Stimulated activated CD4-positive, alpha-beta T cell treated with anti-CD3 and anti-CD28 coated beads, Interleukin-4, amount 100 ng/mL, for 24 hours (primary cell): Measurements from ENCODE around the gene MPHOSPH8.
"Not testable (repeated sequence)": the region's sequence is repeated elsewhere in the genome, so short reads cannot be mapped to it uniquely, and the experiment has no call there.

Experiments used
- DNase-seq: peaks from one replicate; pipeline ENCODE4 v3.0.0-alpha.2; 2020

The MPHOSPH8 gene

GRCh38 chr13:19635926-19636325 is 2.5 kb downstream of the MPHOSPH8 start:
- not testable (repeated sequence) for DNase-seq

DNA sequence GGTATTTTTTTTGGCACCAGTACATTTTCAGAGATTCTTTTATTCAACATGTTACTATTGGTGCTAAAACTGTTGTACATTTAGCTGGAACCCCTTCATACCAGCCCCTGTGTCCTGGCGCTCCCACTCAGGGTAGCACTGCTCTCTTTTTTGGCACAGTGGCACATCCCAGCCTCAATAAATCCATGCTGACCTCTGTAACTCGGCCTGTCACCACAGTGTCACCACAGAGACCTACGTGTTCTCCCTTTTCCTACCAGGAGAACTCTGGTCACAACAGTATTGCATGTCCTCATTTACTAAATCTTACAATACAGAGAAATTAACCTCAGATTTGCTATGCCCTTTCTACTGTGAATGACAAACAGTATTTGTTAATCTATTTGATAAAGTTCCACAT is 10.2 kb downstream of the MPHOSPH8 start:
- DNase-seq: no peak

- DNase-seq: no peak
Measured at GRCh38 chr13:19645000-19645399, 11.5 kb downstream of the MPHOSPH8 start.

DNA sequence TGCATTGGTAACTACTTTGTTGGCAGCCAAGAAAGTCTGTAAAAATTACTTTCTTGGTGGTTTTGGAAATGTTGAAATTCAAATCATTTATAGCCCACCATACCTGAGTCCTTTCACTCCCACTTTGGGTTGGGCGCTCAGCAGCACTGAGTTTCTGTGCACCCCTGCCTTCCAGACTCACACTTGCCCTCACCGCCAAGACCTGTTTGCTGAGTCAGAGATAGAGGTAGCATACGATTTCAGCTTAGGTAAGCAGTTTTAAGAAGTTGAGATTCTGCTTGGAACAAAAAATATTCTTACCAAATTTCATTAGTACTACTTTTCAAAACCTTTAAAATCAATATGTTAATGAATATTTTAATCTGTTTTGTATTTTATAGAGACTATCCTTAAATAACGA is 12.6 kb downstream of the MPHOSPH8 start:
- no peak for DNase-seq

DNA sequence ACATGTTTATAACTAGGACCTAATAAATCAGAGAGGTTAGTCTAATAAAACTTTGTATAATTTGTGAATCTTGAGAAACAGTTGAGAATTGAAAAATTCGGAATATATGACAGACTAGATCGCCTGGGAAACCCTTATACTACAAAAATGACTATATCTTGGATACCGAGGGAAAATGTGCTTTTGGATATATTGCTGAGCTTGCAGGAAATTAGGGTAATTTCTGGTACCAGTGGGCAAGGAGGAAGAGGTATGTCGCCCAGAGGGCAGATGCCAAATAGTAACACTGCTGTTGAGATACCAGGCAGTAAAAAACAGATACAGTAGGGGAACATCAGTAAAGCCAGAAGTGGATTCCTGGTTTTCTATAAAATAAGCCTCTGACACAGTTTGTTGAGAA is 17.3 kb downstream of the MPHOSPH8 start:
- DNase-seq: no peak

DNA sequence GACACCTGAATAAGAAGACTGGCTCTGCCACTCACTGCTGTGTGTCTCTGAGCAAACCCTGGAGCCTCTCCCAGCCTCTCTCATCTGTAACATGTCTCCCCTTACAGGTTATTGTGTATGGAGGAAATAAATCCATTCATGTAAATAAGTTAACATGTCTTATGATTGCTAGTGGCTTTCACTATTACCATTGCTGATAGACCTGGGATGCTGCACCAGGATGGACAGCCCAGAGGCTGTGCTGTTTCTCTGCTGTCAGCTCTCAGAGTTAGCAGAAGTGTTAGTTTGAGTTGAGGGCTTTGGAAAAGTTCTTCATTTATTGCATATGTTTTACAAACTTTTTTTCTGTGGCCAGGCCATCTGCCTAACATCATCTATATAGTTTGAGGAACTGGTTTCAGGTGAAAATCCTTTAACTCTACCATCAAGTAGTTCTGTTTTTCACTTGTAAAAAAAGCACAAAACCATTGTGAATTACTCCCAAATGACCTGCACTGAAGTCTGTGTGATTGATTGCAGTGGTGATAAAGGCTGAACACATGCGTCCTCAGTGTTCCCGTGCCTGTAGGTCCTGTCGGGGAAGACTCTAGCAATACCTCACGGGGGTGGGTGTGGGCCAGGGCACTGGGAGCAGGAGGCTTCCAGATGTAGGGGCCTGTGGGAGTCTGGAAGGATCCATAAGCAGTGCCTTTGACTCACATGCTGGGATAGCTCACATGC is 24.6 kb downstream of the MPHOSPH8 start:
- no peak for DNase-seq

DNA sequence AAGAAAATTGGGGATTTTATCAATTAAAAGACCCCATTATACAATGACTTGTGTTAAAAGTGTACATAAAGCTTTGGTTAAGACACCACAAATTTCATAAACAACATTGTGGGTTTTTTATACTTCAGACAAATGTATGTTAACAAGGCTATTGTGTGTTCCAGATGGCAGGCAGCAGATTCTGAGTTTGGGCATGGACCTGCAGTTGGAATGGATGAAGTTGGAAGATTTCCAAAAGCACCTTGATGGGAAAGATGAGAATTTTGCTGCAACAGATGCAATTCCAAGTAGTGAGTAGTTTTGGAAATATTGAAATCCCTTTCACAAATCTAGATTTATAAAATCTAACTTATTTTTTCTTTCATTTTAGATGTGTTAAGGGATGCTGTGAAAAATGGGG is 25.4 kb downstream of the MPHOSPH8 start:
- no peak for DNase-seq

GRCh38 chr13:19661126-19661525 is 27.7 kb downstream of the MPHOSPH8 start:
- DNase-seq: no peak

DNA sequence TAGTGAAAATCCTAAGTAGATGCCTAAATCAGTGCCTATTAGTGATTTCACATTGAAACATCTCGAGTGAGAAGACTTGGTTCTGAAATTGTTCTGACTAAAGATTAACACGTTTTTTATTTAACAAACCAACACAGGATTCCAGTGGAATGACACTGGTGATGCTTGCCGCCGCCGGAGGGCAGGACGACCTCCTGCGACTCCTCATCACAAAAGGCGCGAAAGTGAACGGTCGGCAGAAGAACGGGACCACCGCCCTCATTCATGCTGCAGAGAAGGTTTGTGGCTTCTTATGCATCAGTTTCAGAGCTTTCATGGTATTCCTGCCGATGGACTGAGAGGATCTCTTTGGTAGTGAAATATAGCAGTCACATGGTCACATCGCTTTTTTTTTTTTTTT is 28.1 kb downstream of the MPHOSPH8 start:
- DNase-seq: no peak

DNA sequence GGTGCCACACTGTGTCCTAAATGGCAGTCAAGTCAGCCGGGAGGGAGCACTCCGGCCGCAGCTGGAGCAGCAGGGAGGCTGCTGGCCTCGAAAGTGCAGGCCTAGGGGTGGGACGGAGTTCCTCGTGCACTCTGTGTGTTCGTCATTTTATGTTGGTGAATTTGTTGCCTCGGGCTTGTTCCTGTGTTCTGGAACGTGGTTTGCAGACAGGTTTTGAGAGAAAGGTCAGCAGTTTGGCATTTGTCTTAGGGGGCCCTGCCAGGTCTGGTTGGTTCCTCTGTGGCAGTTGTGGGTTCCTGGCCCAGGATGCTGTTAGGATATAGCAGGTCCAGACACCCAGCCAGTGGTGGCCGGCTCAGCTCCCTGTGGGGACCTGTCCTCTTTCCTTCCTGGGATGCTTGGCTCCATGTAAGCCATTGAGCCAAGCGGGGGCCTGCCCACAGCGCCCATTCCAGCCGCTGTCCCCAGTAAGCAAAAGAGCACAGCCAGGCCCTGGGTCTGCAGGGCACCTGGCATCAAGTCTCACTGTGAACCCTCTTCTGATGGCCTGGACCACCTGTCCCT is 30.0 kb downstream of the MPHOSPH8 start:
- DNase-seq: no peak

GRCh38 chr13:19664481-19665230 is 31.2 kb downstream of the MPHOSPH8 start:
- DNase-seq: no peak

DNA sequence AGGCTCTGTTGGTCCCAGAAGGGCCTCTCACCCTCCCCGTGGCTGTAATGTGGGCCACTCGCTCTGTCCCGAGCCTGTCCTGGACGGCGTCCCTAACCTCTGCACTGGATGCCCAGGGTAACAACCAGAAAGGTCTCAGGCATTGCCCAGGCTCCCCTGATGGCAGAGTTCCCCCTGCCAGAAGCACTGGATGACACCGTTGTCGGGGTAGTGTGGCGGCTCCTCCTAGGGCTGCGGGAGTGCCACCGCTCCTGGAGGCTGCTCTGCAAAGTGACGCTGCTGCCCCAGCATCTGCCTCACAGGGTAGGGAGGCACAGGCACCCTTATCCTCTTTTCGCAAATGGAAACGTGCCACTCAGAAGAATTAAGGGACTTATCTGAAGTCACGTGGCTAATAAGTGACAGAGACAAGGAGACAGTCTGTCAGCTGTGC is 32.0 kb downstream of the MPHOSPH8 start:
- DNase-seq: no peak

DNA sequence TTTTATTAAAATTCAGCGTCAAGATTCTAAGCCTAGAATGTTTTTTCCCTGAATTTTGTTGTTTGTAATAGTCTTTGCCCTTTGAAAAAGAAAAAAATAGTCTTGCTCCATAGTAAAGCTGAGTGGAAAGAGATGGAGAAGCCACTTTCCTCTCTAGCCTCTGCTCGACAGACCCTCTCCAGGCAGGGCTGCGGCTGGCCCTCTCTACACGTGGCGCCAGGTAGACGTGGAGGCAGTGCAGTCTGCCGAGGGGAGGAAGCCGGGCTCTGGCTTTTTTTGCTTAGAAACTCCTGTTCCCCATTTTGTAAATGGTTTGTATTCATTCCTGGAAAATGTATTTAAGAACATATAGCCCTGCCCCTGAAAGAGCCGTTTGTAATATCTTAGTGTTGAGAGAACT is 35.3 kb downstream of the MPHOSPH8 start:
- DNase-seq: no peak

- DNase-seq: no peak
Measured at GRCh38 chr13:19670147-19670546, 36.7 kb downstream of the MPHOSPH8 start.

DNA sequence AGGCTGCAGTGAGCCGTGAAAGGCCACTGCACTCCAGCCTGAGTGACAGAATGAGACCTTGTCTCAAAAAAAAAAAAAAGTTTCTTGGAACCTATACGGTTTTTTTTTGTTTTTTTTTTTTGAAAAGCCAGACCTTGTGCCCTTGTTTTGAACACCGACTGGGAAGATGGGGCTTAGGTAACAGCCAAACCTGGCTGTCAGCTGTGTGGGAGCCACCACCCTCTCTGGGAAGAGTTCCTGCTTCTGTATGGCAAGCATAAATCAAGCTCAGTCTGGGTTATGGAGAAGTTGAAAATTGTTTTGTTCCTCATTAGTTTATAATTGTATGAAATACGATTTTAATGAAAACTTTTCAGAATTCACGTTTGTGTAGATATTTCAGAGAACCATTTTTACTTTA is 39.5 kb downstream of the MPHOSPH8 start:
- no peak for DNase-seq

DNA sequence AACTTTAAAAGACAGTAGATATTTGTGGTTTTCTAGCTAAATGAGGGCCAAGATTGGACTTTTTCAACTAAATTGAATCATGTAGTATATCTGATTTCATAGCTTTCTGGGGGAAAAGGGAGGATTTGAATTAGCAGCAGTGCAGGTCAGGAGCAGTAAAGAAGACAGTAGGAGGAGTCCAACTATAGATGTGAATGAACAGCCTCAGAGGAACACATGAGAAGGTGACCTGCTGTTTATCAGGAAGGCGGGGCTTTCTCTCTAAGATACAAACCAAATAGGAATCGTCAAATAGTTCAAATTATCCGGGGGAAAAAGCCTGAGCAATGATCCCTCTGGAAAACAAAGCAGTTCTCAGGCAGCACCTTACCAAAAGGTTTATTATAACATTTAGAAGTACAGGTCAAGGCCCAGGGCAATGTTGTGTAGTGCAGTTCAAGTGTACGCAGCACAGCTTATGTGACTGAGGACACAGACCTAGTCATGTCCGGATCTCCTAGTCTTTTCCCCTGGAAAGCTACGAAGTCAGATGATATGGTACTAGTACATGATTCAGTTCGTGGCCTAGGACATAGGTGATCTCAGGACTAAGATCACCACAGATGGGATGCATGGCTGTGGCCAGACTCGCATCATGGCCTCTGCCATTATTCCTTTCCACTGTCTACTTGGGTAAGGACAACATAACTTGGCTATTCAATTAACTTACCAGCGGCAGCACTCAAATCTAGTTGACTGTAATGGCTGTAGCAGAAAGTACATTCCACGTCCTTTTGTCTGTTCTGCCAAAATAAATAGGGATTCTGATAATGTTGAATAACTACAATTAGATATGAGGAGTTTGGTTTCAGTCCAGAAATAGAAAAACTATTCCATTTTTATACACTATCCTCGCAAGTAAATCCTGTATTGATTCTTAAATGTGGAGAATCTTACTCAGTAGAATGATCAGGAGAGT is 40.3 kb downstream of the MPHOSPH8 start:
- DNase-seq: no peak

DNA sequence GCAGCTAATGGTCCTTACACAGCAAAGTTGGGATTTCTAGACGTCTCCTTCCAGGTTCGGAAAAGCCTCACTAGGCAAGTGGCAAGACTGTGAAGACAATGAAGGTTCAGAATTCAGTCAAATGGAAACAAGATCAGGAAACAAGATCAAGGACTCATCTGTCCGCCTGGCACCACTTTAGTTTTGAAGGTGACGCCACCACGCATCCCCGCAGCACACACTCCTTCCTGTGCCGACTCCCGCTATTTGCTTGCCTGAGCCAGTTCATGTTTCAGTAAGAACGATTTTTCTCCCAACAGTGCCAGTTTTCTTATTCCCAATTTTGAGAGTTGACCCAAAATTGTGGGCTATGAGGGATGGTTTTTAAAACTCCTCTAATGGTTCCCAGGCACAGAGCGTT is 41.4 kb downstream of the MPHOSPH8 start:
- no peak for DNase-seq

GRCh38 chr13:19676168-19676567 is 42.7 kb downstream of the MPHOSPH8 start:
- DNase-seq: no peak

- DNase-seq: no peak
Measured at GRCh38 chr13:19680751-19681150, 47.3 kb downstream of the MPHOSPH8 start.

DNA sequence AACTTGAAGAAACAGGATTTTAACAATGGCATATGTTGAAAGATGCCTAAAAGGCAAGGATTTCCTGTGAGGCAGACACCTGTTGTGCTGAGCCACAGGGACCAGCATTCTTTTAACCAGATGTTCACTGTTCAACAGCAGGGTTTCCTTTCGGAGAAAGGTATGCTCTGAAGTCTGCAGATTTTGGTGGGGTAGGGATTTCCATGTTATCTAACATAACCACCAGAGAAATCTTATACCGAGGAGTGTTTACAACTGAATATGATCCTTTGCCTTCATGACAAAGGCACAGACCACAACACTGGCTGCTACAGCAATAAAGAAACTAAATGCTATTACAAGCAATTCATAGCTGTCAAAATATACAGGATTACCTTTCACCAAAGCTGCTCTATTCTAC is 48.1 kb downstream of the MPHOSPH8 start:
- DNase-seq: no peak

- no peak for DNase-seq
Measured at GRCh38 chr13:19685034-19685433, 51.6 kb downstream of the MPHOSPH8 start.

DNA sequence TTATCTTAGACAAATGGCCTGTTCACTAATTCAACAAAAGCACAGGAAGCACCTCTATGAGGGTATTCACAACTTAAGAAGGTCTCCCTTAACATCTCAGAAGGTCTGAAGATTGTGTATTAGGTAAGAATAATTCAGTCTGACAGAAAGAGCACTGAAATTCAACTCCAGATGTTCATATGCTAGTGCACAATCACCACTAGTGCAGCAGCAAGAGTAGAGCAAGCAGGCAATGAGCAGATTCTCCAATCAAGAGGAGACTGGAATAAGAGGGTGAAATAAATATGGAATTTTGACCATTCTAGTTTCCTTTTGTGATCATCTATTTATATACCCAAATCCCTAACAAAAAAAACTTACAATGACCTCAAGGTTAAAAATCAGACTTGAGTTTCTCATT is 52.0 kb downstream of the MPHOSPH8 start:
- DNase-seq: no peak

DNA sequence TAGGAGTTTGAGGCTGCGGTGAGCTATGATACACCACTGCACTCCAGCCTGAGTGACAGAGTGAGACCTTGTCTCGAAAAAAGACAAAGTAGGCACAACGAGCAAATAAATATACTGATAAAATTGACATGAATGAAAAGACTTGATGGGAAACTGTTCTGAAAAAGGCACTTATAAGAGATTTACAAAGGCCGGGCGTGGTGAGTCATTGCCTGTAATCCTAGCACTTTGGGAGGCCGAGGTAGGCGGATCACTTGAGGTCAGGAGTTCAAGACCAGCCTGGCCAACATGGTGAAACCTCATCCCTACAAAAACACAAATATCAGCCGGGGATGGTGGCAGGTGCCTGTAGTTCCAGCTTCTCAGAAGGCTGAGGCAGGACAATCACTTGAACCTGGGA is 58.0 kb downstream of the MPHOSPH8 start:
- DNase-seq: not testable (repeated sequence)
